Renal cortex interstitium (tissue), 15 donors: ENCODE measurements around the gene ALOXE3. TPM values are rescaled to one million over a fixed set of nuclear protein-coding genes. Genes with fewer than 3 reads are reported as not detected.

Source experiments
- DNase-seq, 11 donors: peaks; one replicate each; pipeline ENCODE4 v3.0.0-alpha.2; 2013; ENCODE audit warnings: low read depth in 9 of 11, low spot score in 4 of 11; ENCODE audit errors: extremely low read depth in 1 of 11
- long read RNA-seq, 16 experiments: transcript quantifications; one replicate each; lab custom pipeline, GENCODE V29; 2026
- polyA plus RNA-seq, 3 donors: library from polyadenylated mRNA; unstranded; fragments of 120-200 nt; gene quantifications; one replicate each; pipeline ENCODE4 v1.2.1, GENCODE V29; 2013; ENCODE audit not compliant: insufficient read length in 3 of 3

The ALOXE3 gene
- polyA plus RNA-seq: under 1 TPM in 1 of 3 donors, not detected in 2; 0.08 TPM
- long read RNA-seq, donor 1: 0 reads
- long read RNA-seq, donor 2: 0 reads
- long read RNA-seq, donor 3: 0 reads
- long read RNA-seq, donor 4: 0 reads
- long read RNA-seq, donor 5: 0 reads
- long read RNA-seq, donor 6: 0 reads
- long read RNA-seq, donor 7: 0 reads
- long read RNA-seq, donor 8: 0 reads
- long read RNA-seq, donor 9: 0 reads
- long read RNA-seq, donor 10, partial matches to known transcripts: 0 of 1 reads
- long read RNA-seq, donor 10, other reads (novel, unspliced or antisense): 0 of 1 reads
- long read RNA-seq, donor 11: 0 reads
- long read RNA-seq, donor 12: 0 reads
- long read RNA-seq, donor 13: 0 reads
- long read RNA-seq, donor 14: 0 reads
- long read RNA-seq, donor 15: 0 reads
- long read RNA-seq, donor 16: 0 reads

DNA sequence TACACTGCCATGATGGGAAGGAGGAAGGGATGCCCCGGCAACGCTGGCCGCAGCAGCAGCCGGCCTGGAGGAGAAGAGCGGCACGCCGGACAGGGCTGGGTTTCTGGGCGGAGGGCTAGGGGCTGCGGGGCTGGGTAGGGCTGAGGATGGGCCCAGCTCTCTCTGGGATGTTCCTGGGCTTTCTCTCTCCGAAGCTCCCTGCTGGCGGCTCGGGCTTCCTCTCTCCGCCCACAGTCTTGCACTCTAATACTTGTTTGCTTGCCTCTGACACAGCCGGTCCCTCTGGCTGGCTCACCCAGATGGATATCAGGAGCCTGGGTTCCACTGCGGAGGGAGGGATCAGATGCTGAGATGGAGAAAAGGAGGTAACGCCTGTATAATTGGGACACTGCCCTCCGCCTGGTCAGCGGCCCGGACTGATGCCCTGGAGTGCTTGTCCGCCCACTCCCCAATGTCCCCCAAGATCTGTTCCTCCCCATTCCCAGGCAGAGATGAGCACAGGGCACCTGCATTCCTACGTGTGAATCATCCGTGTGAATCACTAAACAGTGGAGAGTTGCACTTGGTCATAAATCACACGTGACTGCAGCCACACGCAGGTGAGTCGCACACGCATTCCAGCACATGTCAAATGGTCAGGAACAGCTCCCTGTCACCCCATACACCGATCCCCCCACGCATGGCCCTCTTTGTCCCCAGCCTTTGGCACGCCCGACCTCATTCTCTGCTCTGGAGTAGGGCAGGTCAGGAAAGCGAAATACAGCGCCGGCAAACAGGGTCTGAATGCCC, at the start of gene ALOXE3:
TSS of gene ALOXE3 (minus strand) at position 535 of the 789 bp plus-strand sequence. CDS start at position 11, 524 bp downstream.
- peak in 1 of 11 donors; percentile 24 for DNase-seq

DNA sequence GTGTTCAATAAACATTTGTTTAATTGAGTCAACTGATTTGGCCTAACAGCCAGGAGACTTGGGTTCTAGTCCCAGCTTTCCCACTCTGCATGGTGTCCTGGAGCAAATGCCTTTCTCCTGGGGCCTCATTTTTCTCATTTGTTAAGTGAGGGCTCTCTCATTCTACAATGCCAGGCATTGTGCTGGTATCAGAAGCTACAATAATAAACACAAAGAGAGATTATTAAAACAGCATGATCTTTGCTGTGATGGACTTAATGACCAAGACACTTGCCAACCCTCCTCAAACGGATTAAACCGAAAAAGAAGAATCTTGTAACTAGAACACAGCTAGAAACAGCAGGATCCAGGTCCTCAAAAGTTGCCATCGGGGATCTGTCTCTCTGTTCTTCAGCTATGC, 49.2 kb upstream of the ALOXE3 start:
- DNase-seq: no peak

- no peak for DNase-seq
Observed at GRCh38 chr17:8166731-8167130, 48.4 kb upstream of the ALOXE3 start.

- no peak for DNase-seq
Observed at GRCh38 chr17:8164815-8165131, 46.5 kb upstream of the ALOXE3 start.

GRCh38 chr17:8163978-8164814, 45.9 kb upstream of the ALOXE3 start:
- peak in 1 of 11 donors; percentile 69 for DNase-seq

GRCh38 chr17:8162997-8163977, 45.0 kb upstream of the ALOXE3 start:
- DNase-seq: no peak

DNA sequence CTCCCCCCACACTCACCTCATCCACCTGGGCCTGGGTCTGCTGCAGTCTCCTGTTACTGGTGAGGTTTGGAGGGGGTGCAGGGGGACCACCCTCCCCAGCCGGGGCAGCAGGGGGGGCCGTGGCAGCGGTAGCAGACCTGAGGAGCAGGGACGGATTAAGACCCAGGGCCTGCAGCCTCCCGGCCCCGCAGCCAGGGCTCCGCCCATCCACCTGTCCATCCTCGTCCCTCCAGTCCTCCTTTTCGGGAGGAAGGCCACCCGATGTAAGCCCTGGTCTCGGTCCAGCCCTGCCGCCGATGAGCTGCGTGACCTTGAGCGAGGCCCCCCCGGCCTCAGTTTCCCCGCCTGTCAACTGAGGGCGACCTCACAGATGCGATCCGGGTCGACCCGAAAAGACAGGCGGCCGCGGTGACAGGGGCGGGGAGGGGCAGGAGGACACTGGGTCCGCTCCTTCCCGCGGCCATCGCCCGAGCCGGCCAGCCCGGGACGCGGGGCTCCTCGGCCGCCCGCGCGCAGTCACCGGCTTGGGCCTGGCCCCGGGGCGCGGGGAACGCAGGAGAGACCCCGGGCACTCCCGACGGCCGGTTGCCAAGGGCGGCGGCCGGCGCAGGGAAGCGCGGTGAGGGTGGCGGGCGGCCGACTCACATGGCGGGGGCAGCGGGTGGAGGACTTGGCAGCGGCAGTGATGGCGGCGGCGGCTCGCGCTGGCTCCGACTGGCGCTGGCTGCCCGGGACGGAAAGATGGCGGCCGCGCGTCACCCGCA, 44.1 kb upstream of the ALOXE3 start, which contains the start of gene VAMP2:
TSS of gene VAMP2 (minus strand) at position 716 of the 764 bp plus-strand sequence. CDS start at position 647, 69 bp downstream.
- no peak for DNase-seq

DNA sequence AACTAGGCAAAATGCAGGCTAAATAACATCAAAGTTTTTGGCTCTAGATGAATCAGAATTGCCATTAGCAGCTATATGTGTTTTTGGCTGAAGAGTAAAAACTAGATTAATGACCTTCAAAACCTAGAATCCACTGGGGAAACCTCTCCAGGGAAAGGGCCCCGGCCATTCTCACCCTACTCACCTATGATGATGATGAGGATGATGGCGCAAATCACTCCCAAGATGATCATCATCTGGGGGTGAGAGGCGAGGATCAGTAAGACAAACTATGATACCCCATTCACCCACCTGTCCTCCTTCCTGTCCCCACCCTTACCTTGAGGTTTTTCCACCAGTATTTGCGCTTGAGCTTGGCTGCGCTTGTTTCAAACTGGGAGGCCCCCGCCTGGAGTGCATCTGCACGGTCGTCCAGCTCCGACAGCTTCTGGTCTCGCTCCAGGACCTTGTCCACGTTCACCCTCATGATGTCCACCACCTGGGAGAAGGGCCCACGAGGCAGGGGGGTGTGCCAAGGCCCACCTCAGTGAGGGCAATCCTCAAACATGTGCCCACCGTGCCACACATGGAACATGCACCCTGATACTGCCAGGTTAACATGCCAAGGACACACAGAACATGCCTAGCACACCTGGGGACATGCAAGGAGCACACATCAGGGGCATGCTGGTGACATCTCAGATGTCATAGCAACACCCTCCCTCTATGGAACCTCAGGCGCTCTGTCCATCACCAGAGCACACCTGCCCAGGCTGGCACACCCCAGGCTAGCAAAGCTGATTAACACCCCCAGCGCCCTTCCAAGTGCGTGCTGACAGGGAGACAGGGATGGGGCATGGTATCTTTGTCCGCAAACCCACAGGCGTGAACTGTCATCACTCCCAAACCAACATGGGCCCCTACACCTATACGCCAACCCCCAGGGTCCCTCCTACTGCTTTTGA, 43.2 kb upstream of the ALOXE3 start:
- no peak for DNase-seq

- no peak for DNase-seq
Observed at GRCh38 chr17:8160741-8161221, 42.5 kb upstream of the ALOXE3 start.

DNA sequence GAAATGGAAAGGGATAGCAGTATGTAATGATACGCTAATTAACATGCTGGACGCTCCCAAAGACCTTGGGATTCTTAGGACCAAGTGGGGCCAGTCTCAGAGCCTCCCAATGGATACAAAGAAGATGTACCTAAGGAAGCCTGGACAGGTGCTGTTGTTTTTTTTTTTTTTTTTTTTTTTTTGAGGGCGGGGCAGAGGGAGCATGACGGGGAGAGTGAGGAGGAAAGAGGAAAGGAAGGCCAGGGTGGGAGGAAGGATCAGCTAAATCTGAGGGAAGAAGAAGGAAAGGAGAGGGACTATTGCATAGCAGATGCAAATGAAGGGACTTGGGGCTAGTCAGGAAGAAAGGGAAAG, 41.9 kb upstream of the ALOXE3 start:
- no peak for DNase-seq

- DNase-seq: no peak
Observed at GRCh38 chr17:8159459-8160223, 41.3 kb upstream of the ALOXE3 start.

- no peak for DNase-seq
Observed at GRCh38 chr17:8159032-8159400, 40.7 kb upstream of the ALOXE3 start.

DNA sequence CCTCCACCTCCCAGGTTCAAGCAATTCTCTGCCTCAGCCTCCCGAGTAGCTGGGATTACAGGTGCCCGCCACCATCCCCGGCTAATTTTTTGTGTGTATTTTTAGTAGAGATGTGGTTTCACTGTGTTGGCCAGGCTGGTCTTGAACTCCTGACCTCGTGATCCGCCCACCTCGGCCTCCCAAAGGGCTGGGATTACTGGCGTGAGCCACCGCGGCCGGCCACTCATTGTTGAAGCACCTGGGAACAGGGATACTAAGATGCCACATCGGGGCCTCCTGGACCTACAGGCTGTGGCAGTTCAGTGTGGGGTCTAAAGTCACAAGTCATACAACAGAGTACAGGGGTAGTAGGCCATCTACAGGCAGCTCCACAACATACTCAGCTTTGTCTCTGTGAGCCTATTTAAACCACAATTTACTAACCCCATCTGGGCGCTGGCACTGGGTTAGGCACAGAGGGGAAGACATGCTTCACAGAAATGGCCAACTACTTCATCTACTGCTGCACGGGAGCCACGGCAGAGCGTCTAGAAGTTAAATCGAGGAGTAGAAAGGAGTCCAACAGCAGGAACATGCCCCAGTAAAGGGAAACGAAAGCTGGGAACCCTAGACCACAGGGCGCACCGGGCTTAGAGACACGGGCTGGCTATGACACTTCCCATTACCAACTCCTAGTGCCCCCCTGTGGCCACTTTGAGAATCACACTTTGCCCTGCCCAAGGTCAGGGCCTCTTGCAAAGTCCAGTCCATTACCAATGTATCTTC, 40.1 kb upstream of the ALOXE3 start:
- peak in 4 of 11 donors; percentile 78 to 87 (median 80) for DNase-seq

DNA sequence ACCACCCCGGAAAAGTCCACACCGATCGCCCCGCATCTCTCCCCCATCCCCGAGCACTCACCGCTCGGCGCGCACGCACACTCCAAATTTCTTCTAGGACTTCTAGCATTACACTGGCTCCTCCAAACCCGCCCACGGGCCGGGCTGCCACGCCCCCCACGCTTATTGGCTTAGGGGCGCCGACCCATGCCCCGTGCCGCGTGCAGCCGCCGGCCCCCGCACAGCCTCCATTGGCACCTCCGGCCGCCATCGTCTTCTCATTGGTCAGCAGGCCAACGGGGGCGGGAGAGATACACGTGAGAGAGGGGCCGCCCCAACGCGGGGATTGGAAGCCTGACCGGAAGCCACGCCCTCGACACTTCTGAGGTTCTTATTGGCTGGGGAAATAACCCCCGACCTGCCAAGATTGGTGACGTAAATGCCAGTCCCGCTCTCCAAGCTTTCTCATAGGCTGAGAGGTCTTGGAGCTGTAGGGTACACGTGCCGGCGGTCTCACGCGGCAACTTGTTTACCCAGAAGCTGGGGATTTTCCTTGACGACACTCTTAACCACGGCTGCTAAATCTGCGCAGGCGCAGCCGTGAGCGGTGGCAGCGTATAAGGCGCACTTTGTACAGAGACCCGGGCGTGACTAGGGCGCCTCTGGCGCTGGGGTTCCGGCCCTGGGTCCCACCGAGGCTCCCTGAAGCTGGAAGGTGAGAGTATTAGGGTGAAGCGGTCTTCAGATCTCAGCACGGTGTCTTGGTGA, 38.1 kb upstream of the ALOXE3 start:
- peak; percentile 99 to 100 (median 100) for DNase-seq

DNA sequence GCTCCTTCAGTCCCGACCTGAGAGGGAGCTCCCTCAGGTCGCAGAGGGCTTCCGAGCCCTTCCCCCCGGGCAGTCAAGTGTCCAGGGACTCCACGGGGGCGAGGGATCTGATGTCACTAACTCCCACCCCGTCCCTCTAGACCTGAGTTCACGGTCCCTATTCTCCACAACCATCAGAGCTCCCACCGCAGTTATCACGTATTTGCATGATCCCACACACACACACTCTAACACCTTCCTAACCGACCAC, 37.6 kb upstream of the ALOXE3 start:
- no peak for DNase-seq
